H1 (cell line): ENCODE results near the gene NABP2. TPM values are rescaled to one million over a fixed set of nuclear protein-coding genes. Genes with fewer than 3 reads are reported as not detected.
A peak's percentile ranks its signal among the peaks of the same experiment; 100 is the strongest.

Experiments used
- CTCF ChIA-PET: fragments of 300-600 bp; sonication (Branson Sonifier 250); formaldehyde crosslinking; loops from one replicate; lab custom pipeline; 2021; ENCODE audit not compliant: partially characterized antibody; lab: Charles Lee
- POLR2A ChIA-PET: fragments of 300-600 bp; sonication (Branson Sonifier 250); formaldehyde crosslinking; loops from one replicate; lab custom pipeline; 2021; ENCODE audit warnings: inconsistent platforms; ENCODE audit not compliant: partially characterized antibody; lab: Charles Lee
- DNase-seq, 2 experiments: peaks; one replicate each; pipeline versions ENCODE4 v3.0.0 to v3.0.0-alpha.2; 2010 to 2022; ENCODE audit warnings: low spot score in 2 of 2, low read depth in 1 of 2, mixed read lengths in 1 of 2
- FAIRE-seq: peaks from 2 replicates; lab custom pipeline; 2011; peaks lifted over from hg19 to GRCh38; lab: Jason Lieb, UNC
- H2AFZ ChIP-seq: 2 replicates; pipeline ENCODE4 v1.8.1; 2012; ENCODE audit warnings: low read length, inconsistent platforms
- H2AK5ac ChIP-seq: 2 replicates; pipeline ENCODE4 v1.6.1; 2013; ENCODE audit warnings: low read depth, low read length
- H2BK120ac ChIP-seq: replicated peaks from 2 replicates; pipeline ENCODE3; 2013; ENCODE audit warnings: low read depth, low read length, inconsistent platforms
- H2BK12ac ChIP-seq: 2 replicates; pipeline ENCODE4 v1.6.1; 2013; ENCODE audit warnings: low read depth, low read length
- H2BK15ac ChIP-seq: 2 replicates; pipeline ENCODE4 v1.6.1; 2013; ENCODE audit warnings: low read length
- H2BK20ac ChIP-seq: 2 replicates; pipeline ENCODE4 v1.6.1; 2013; ENCODE audit warnings: low read length
- H2BK5ac ChIP-seq: 2 replicates; pipeline ENCODE4 v1.6.1; 2013; ENCODE audit warnings: low read depth, low read length
- H3K14ac ChIP-seq: 2 replicates; pipeline ENCODE4 v1.6.1; 2013; ENCODE audit warnings: inconsistent platforms; ENCODE audit not compliant: insufficient read length
- H3K18ac ChIP-seq: 2 replicates; pipeline ENCODE4 v1.6.1; 2013; ENCODE audit warnings: low read length; ENCODE audit errors: extremely low read depth
- H3K23ac ChIP-seq: 2 replicates; pipeline ENCODE4 v1.6.1; 2013; ENCODE audit warnings: inconsistent platforms; ENCODE audit not compliant: insufficient read length
- H3K23me2 ChIP-seq: 2 replicates; pipeline ENCODE4 v1.6.1; 2013; ENCODE audit warnings: low read depth, low read length
- H3K27ac ChIP-seq: 2 replicates; pipeline ENCODE4 v1.6.1; 2011; ENCODE audit warnings: low read depth, low read length, inconsistent platforms
- H3K27me3 ChIP-seq, 4 experiments: replicated peaks in 1 of 4; 1 replicate in 1 of 4; 2 replicates in 3 of 4; pipeline versions ENCODE4 v1.6.1 to v1.8.1; 2011 to 2013; ENCODE audit warnings: low read length in 3 of 4, mild to moderate bottlenecking in 3 of 4, inconsistent platforms in 2 of 4, mixed read lengths in 2 of 4, moderate library complexity in 1 of 4; ENCODE audit not compliant: control insufficient read depth in 3 of 4, insufficient read depth in 3 of 4; ENCODE audit errors: extremely low read depth in 1 of 4
- H3K36me3 ChIP-seq, 4 experiments: 2 replicates each; pipeline versions ENCODE4 v1.6.1 to v1.8.1; 2011 to 2013; ENCODE audit warnings: mild to moderate bottlenecking in 4 of 4, low read length in 3 of 4, moderate library complexity in 2 of 4, control low read depth in 1 of 4, inconsistent platforms in 1 of 4; ENCODE audit not compliant: insufficient read depth in 4 of 4, control insufficient read depth in 2 of 4
- H3K4ac ChIP-seq: replicated peaks from 2 replicates; pipeline ENCODE3; 2013; ENCODE audit warnings: low read length, low read depth, mixed read lengths, inconsistent platforms; ENCODE audit not compliant: insufficient read length
- H3K4me1 ChIP-seq, 4 experiments: replicated peaks in 1 of 4; 1 replicate in 1 of 4; 2 replicates in 3 of 4; pipeline versions ENCODE4 v1.6.1 to v1.8.1; 2011 to 2013; ENCODE audit warnings: low read length in 3 of 4, inconsistent platforms in 2 of 4, mixed read lengths in 1 of 4; ENCODE audit not compliant: insufficient read depth in 4 of 4, control insufficient read depth in 3 of 4
- H3K4me2 ChIP-seq, 2 experiments: 2 replicates each; pipeline versions ENCODE4 v1.6.1 to v1.8.1; 2011 to 2013; ENCODE audit warnings: low read depth in 2 of 2, low read length in 2 of 2, control low read depth in 1 of 2, inconsistent platforms in 1 of 2, mild to moderate bottlenecking in 1 of 2; ENCODE audit not compliant: insufficient read depth in 1 of 2
- H3K4me3 ChIP-seq, 4 experiments: fragments of 200-600, 300-600 bp in 1 of 4; sonication (generic), shearing (Covaris generic), sonication (Bioruptor Twin) in 1 of 4; 2 replicates each; pipeline versions ENCODE4 v1.5.1 to v1.8.1; 2011 to 2016; ENCODE audit warnings: low read length in 4 of 4, low read depth in 3 of 4, control low read depth in 2 of 4, inconsistent platforms in 2 of 4, mild to moderate bottlenecking in 2 of 4, mixed read lengths in 1 of 4, moderate library complexity in 1 of 4; ENCODE audit not compliant: insufficient read depth in 2 of 4; ENCODE audit errors: extremely low read depth in 1 of 4
- H3K56ac ChIP-seq: replicated peaks from 2 replicates; pipeline ENCODE3; 2013; ENCODE audit warnings: low read depth, mild to moderate bottlenecking, mixed read lengths, low read length, inconsistent platforms; ENCODE audit not compliant: insufficient read length
- H3K79me1 ChIP-seq: 2 replicates; pipeline ENCODE4 v1.6.1; 2013; ENCODE audit warnings: low read depth, low read length, control low read depth
- H3K79me2 ChIP-seq, 2 experiments: 2 replicates each; pipeline versions ENCODE4 v1.6.1 to v1.8.1; 2012 to 2013; ENCODE audit warnings: low read length in 2 of 2, mild to moderate bottlenecking in 2 of 2, inconsistent platforms in 1 of 2; ENCODE audit not compliant: insufficient read depth in 2 of 2, control insufficient read depth in 1 of 2
- H3K9ac ChIP-seq, 4 experiments: replicated peaks in 1 of 4; 1 replicate in 1 of 4; 2 replicates in 3 of 4; pipeline versions ENCODE4 v1.6.1 to v1.8.1; 2011 to 2013; ENCODE audit warnings: low read depth in 3 of 4, low read length in 3 of 4, control low read depth in 2 of 4, mild to moderate bottlenecking in 2 of 4, moderate library complexity in 2 of 4, inconsistent platforms in 1 of 4; ENCODE audit errors: extremely low read depth in 1 of 4
- H3K9me3 ChIP-seq, 2 experiments: 2 replicates each; pipeline versions ENCODE4 v1.6.1 to v1.8.1; 2012 to 2013; ENCODE audit warnings: mild to moderate bottlenecking in 2 of 2, moderate library complexity in 2 of 2, control low read depth in 1 of 2, inconsistent platforms in 1 of 2, low read depth in 1 of 2, low read length in 1 of 2, mixed read lengths in 1 of 2; ENCODE audit not compliant: insufficient read depth in 2 of 2
- H4K20me1 ChIP-seq, 2 experiments: replicated peaks in 1 of 2; 2 replicates each; pipeline versions ENCODE3 to v1.8.1; 2011 to 2013; ENCODE audit warnings: inconsistent platforms in 2 of 2, low read length in 2 of 2, mild to moderate bottlenecking in 1 of 2; ENCODE audit not compliant: insufficient read depth in 2 of 2, control insufficient read depth in 1 of 2
- H4K5ac ChIP-seq: 2 replicates; pipeline ENCODE4 v1.6.1; 2013; ENCODE audit warnings: low read length, low read depth, mixed read lengths, inconsistent platforms; ENCODE audit not compliant: insufficient read length
- H4K8ac ChIP-seq: 2 replicates; pipeline ENCODE4 v1.8.0; 2013; ENCODE audit warnings: mild to moderate bottlenecking, moderate library complexity, low read length, inconsistent platforms; ENCODE audit not compliant: insufficient read depth; ENCODE audit errors: extremely low read depth
- H4K91ac ChIP-seq: replicated peaks from 2 replicates; pipeline ENCODE3; 2013; ENCODE audit warnings: low read length, mixed read lengths, inconsistent platforms; ENCODE audit not compliant: insufficient read length
- CBX5 ChIP-seq: fragments of 300-800, 300-1000 bp; sonication (generic); IDR thresholded peaks from 2 replicates; pipeline ENCODE4 v1.7.1; 2016; ENCODE audit warnings: antibody characterized with exemption, low read length, low read depth
- CHD2 ChIP-seq: IDR thresholded peaks from 2 replicates; pipeline ENCODE4 v1.6.1; 2012; ENCODE audit warnings: low read length, improper control_type of control experiment
- E2F6 ChIP-seq: IDR thresholded peaks from 2 replicates; pipeline ENCODE4 v1.6.1; 2012; ENCODE audit warnings: inconsistent platforms
- EGR1 ChIP-seq: IDR thresholded peaks from 2 replicates; pipeline ENCODE4 v1.6.1; 2011; ENCODE audit warnings: low read depth, low read length, borderline replicate concordance
- FOSL1 ChIP-seq: IDR thresholded peaks from 2 replicates; pipeline ENCODE4 v1.6.1; 2011; ENCODE audit warnings: mild to moderate bottlenecking, low read depth, low read length, moderate library complexity; ENCODE audit not compliant: insufficient read depth
- HDAC2 ChIP-seq, 2 experiments: fragments of 300-600 bp in 1 of 2; sonication (generic) in 1 of 2; IDR thresholded peaks; 2 replicates each; pipeline ENCODE4 v1.6.1; 2011 to 2012; ENCODE audit warnings: low read depth in 2 of 2, low read length in 2 of 2, mild to moderate bottlenecking in 2 of 2, moderate library complexity in 2 of 2, borderline replicate concordance in 1 of 2, inconsistent platforms in 1 of 2
- HDAC6 ChIP-seq: IDR thresholded peaks from one replicate; pipeline ENCODE4 v1.7.1; 2012; ENCODE audit warnings: low read depth, mild to moderate bottlenecking, inconsistent platforms, low read length, moderate library complexity
- NANOG ChIP-seq: IDR thresholded peaks from 2 replicates; pipeline ENCODE4 v1.6.1; 2011; ENCODE audit warnings: low read length, low read depth, mild to moderate bottlenecking, inconsistent platforms; ENCODE audit not compliant: insufficient read depth, poor library complexity, severe bottlenecking
- SAP30 ChIP-seq: fragments of 300-600 bp; sonication (generic); IDR thresholded peaks from 2 replicates; pipeline ENCODE4 v1.7.1; 2012; ENCODE audit warnings: low read length, moderate library complexity, mild to moderate bottlenecking, inconsistent platforms; ENCODE audit not compliant: insufficient read depth, insufficient replicate concordance
- TAF1 ChIP-seq: IDR thresholded peaks from 2 replicates; pipeline ENCODE4 v1.6.1; 2011; ENCODE audit warnings: mild to moderate bottlenecking, low read depth, low read length
- TCF12 ChIP-seq: IDR thresholded peaks from 2 replicates; pipeline ENCODE4 v1.6.1; 2011; ENCODE audit warnings: low read depth, mild to moderate bottlenecking, low read length
- TEAD4 ChIP-seq: IDR thresholded peaks from 2 replicates; pipeline ENCODE4 v1.6.1; 2012; ENCODE audit warnings: low read depth, low read length, inconsistent platforms, mixed read lengths
- WGBS, 2 experiments: shearing (Covaris generic) in 1 of 2; methylation state at CpG; one replicate each; pipeline versions ENCODE4 v1.1.6 to v1.1.7; 2013 to 2015; ENCODE audit warnings: low lambda C conversion rate in 2 of 2, mixed read lengths in 2 of 2, inconsistent platforms in 1 of 2, low coverage in 1 of 2, missing lambda C conversion rate in 1 of 2; ENCODE audit not compliant: insufficient replicate concordance in 2 of 2, insufficient coverage in 1 of 2, insufficient read length in 1 of 2; ENCODE audit errors: extremely low coverage in 1 of 2, missing lambda C conversion rate in 1 of 2; 5-methylcytosine and 5-hydroxymethylcytosine counted together
- polyA plus RNA-seq, 7 experiments: library from polyadenylated mRNA; depleted of rRNA in 3 of 7; stranded (reverse) in 5 of 7; unstranded in 2 of 7; fragments of >200 nt in 5 of 7; fragments of 200-250 nt in 2 of 7; gene quantifications; 1 replicate in 5 of 7; 2 replicates in 1 of 7; 4 replicates in 1 of 7; pipeline versions ENCODE4 v1.2.1 to v1.2.3, GENCODE V29; 2011 to 2013; ENCODE audit warnings: missing spikeins in 2 of 7, mixed read lengths in 2 of 7
- total RNA-seq: library from RNA; stranded (reverse); fragmentation: NEBNext Ultra II Directional; extraction: Animal tissue kit (Norgen Biotek cat#: 25700); gene quantifications from 2 replicates; pipeline ENCODE4 v1.2.1, GENCODE V29; 2021

Gene NABP2
- total and polyA plus RNA-seq, 2 of the 8 experiments (the other 6 are each of a cell fraction or from before 2014, with no cell fraction given): 58.1 to 67.5 TPM

GRCh38 chr12:56229916-56230431 lies 5.8 kb downstream of the NABP2 start, which contains the start of gene SLC39A5:
Gene SLC39A5 (plus strand): TSS chr12:56230051. CDS start chr12:56231275, 1,224 bp downstream.
- no peak within 1 kb of the TSS for H3K4ac ChIP-seq
- no peak within 1 kb of the TSS for H2AFZ ChIP-seq
- no peak within 1 kb of the TSS for H3K9ac ChIP-seq
- peak within 1 kb of the TSS; percentile 76; the same call in 1 of the 2 replicates for H4K8ac ChIP-seq
- no peak within 1 kb of the TSS for H3K56ac ChIP-seq
- H3K4me1 ChIP-seq: peaks cover 0 to 6% (median under 1%) of the 10 kb centered on the region in 4 experiments; a peak in 4 of 7 replicates
- no peaks in the 10 kb centered on the region for H4K20me1 ChIP-seq
- H2BK12ac ChIP-seq: no peak within 1 kb of the TSS
- H3K14ac ChIP-seq: no peak within 1 kb of the TSS
- no peaks in the 10 kb centered on the region for H3K23me2 ChIP-seq
- H4K5ac ChIP-seq: no peak within 1 kb of the TSS
- H2AK5ac ChIP-seq: 0 out of 2 replicates have a peak within 1 kb of the TSS, but pooled peaks have one; percentile 24
- POLR2A ChIA-PET: interaction anchor here (1.0 to 3.4 kb wide), 4 partner anchors 36 to 42 kb away, joined by 3 to 11 read pairs (median 4); partner anchors contain the start of gene SMARCC2
- H3K4me3 ChIP-seq: no peak within 1 kb of the TSS
- H3K36me3 ChIP-seq: peaks cover 0 to 4% (median 1%) of the 10 kb centered on the region in 4 experiments; a peak in 1 of 8 replicates
- no peaks in the 10 kb centered on the region for H3K79me2 ChIP-seq
- no peak within 1 kb of the TSS for H3K27ac ChIP-seq
- no peak within 1 kb of the TSS for H2BK5ac ChIP-seq
- H3K23ac ChIP-seq: no peak within 1 kb of the TSS
- H3K9me3 ChIP-seq: no peaks in the 10 kb centered on the region
- H2BK20ac ChIP-seq: no peak within 1 kb of the TSS
- H4K91ac ChIP-seq: no peak within 1 kb of the TSS
- CTCF ChIA-PET: interaction anchor here (0.9 to 10.5 kb wide), 4 partner anchors 23 to 231 kb away, joined by 3 to 72 read pairs (median 4); partner anchors contain the start of gene COQ10A
- H3K79me1 ChIP-seq: peaks cover 2% of the 10 kb centered on the region; the same call in 1 of the 2 replicates
- no peak within 1 kb of the TSS for H3K18ac ChIP-seq
- H3K27me3 ChIP-seq: no peaks in the 10 kb centered on the region
- no peak within 1 kb of the TSS for H2BK120ac ChIP-seq
- no peak within 1 kb of the TSS for H2BK15ac ChIP-seq
- 90% methylated on average over 3 of the region's 4 CpGs; no CpG with 5 or more reads in 1 of the 2 experiments for WGBS, 2 experiments
- H3K4me2 ChIP-seq: no peak within 1 kb of the TSS
- DNase-seq: no peak
- FAIRE-seq: no peak
- TF ChIP-seq TEAD4 (no peak), CHD2 (no peak), CBX5 (no peak), E2F6 (no peak), EGR1 (no peak), SAP30 (no peak), HDAC6 (no peak), NANOG (no peak), TCF12 (no peak), TAF1 (no peak), FOSL1 (no peak), HDAC2 (IDR thresholded peaks at IDR 0.05; ENCODE audit: borderline replicate concordance in 1 of 2, low read depth in 2 of 2, low read length in 2 of 2) (no peak)
